GM12872 (cell line): ENCODE data around the gene DISP2.

ENCODE experiments used
- CTCF ChIP-seq: IDR thresholded peaks from 3 replicates; pipeline ENCODE4 v1.5.1; 2011; ENCODE audit warnings: low read depth, mild to moderate bottlenecking, low read length, moderate library complexity; ENCODE audit not compliant: insufficient read depth

Gene DISP2

GRCh38 chr15:40340038-40340739, 17.8 kb upstream of the DISP2 start:
- TF ChIP-seq CTCF: no peak

- no peak for TF ChIP-seq CTCF
Measured at GRCh38 chr15:40340740-40341400, 17.1 kb upstream of the DISP2 start, which contains the start of gene CCDC9B. Gene CCDC9B (minus strand): TSS chr15:40340939. CDS start chr15:40340819, 120 bp downstream.

GRCh38 chr15:40342416-40343320, 15.4 kb upstream of the DISP2 start:
- TF ChIP-seq CTCF: no peak

- TF ChIP-seq CTCF: no peak
Measured at GRCh38 chr15:40343512-40343911, 14.5 kb upstream of the DISP2 start.

GRCh38 chr15:40344217-40344616, 13.8 kb upstream of the DISP2 start:
- no peak for TF ChIP-seq CTCF

GRCh38 chr15:40344631-40345120, 13.3 kb upstream of the DISP2 start:
- peak; percentile 92 for TF ChIP-seq CTCF
